B cell (primary cell): ENCODE measurements around the gene ATP11B.

Experiments used
- CTCF ChIP-seq: fragments of 200-600 bp; IDR thresholded peaks from one replicate; pipeline ENCODE4 v1.8.0; 2022; ENCODE audit warnings: antibody characterized with exemption, mild to moderate bottlenecking
- EZH2 ChIP-seq: IDR thresholded peaks from 2 replicates; pipeline ENCODE4 v1.6.1; 2012; ENCODE audit warnings: borderline replicate concordance, low read depth, mild to moderate bottlenecking, moderate library complexity, low read length; ENCODE audit not compliant: insufficient read depth, poor library complexity, severe bottlenecking

- TF ChIP-seq CTCF (no peak), EZH2 (no peak)
Observed at GRCh38 chr3:182821221-182821981, 28.1 kb downstream of the ATP11B start.
